ENCODE data around the gene PCDH12.

The PCDH12 gene

GRCh38 chr5:141906972-141907371, 51.0 kb downstream of the PCDH12 start:
- DNase-seq (ENCODE audit: low spot score), result no peak

DNA sequence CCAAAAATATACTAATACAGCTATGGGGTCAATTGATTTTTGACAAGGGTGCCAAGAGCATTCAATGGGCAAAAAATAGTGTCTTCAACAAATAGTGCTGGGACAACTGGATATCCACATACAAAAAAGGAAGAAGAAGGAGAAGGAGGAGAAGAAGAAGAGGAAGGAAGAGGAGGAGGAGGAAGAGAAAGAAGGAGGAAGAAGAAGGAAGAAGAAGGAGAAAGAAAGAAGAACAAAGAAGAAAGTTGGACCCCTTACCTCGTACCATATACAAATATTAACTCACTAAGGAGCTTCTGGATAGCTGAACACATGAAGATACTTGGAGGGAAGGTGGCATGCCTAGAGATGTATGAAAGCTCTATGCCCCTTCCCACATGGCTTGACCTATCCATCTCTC, 51.5 kb downstream of the PCDH12 start:
- no peak for DNase-seq (ENCODE audit: low spot score)

DNA sequence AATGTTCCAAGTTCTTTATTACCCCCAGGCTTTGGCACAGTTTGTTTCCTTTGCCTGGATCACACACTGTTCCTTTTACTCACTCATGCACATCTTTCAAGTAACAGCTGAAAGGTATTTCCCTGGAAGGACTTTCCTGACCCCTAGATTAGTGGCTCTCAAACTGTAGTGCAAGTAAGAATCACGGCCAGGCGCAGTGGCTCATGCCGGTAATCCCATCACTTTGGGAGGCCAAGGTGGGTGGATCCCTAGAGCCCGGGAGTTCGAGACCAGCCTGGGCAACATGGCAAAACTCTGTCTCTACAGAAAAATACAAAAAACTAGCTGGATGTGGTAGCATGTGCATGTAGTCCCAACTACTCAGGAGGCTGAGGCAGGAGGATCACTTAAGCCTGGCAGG, 53.5 kb downstream of the PCDH12 start:
- DNase-seq (ENCODE audit: low spot score), result no peak

- no peak for DNase-seq (ENCODE audit: low spot score)
Measured at GRCh38 chr5:141903261-141903660, 54.7 kb downstream of the PCDH12 start.

GRCh38 chr5:141902015-141902814, 55.8 kb downstream of the PCDH12 start:
- DNase-seq (ENCODE audit: low spot score), result no peak

DNA sequence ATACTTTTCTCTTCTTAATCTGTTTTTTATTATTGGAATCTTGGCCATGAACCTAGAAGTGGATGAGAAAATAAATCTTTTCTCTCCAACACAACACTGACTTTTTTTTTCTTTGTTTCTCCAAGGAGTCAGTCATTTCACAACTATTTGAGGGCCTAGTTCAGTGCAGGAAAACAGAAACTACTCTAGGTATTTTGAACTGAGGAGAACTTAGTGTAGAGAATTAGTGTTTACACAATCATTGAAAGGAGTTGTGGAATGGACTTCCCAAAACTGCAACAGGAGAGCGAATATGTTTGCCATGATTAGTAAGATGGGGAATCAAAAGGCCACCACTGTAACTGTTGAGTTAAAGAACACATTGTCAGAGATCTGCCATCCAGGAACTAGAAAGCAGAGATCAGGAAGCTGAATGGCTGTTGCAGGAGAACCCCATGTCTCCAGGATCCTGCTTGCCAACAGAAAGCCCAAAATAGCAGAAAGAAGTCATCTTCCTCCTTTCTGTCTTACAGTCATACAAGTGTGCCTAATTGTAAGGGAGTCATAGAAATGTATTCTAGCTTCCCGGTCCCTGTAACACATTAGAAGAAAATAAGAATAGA, 59.5 kb downstream of the PCDH12 start:
- DNase-seq (ENCODE audit: low spot score), result no peak

GRCh38 chr5:141897425-141897824, 60.6 kb downstream of the PCDH12 start:
- DNase-seq (ENCODE audit: low spot score), result no peak

Data from kidney capillary endothelial cell (primary cell).